ENCODE data around the gene EFNA5.

Gene EFNA5

GRCh38 chr5:107383414-107383813 lies 287.3 kb downstream of the EFNA5 start:
- no peak for DNase-seq

DNA sequence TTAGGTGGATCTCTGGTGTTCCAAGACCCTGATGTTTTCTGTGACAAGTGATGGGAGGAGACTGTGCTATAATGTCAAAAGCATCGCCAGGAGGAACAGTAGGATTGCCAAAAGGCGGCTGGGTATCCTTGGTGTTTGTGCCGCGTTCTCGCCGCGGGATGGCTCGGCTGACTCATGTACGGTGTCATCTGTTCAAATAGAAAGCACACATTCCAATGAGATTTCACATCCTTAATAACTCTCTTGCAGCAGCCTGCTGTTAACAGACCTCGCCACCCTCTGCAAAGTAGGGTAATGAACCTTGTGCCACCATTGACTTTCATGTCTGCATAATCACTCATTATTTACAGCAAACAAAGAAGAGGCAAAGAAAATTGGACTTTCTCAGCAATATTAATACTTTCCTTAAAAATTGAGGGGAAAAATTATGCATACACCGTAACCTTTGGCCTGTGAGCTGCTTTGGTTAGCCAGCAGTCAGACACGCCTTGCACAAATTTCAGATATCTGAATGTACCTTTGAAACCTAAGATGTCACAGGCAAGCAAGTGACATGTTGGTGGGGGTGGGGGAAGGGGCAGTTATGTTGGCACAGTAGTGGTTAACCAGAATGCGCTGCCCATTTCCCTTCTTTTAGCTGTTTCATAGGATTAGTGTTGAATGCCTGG lies 289.4 kb downstream of the EFNA5 start:
- no peak for DNase-seq

GRCh38 chr5:107380654-107381053 lies 290.1 kb downstream of the EFNA5 start:
- no peak for DNase-seq

GRCh38 chr5:107378218-107378899 lies 292.4 kb downstream of the EFNA5 start:
- DNase-seq = no peak

GRCh38 chr5:107377277-107377609 lies 293.5 kb downstream of the EFNA5 start:
- DNase-seq = no peak

GRCh38 chr5:107376546-107377276 lies 294.0 kb downstream of the EFNA5 start:
- peak; percentile 4 for DNase-seq

DNA sequence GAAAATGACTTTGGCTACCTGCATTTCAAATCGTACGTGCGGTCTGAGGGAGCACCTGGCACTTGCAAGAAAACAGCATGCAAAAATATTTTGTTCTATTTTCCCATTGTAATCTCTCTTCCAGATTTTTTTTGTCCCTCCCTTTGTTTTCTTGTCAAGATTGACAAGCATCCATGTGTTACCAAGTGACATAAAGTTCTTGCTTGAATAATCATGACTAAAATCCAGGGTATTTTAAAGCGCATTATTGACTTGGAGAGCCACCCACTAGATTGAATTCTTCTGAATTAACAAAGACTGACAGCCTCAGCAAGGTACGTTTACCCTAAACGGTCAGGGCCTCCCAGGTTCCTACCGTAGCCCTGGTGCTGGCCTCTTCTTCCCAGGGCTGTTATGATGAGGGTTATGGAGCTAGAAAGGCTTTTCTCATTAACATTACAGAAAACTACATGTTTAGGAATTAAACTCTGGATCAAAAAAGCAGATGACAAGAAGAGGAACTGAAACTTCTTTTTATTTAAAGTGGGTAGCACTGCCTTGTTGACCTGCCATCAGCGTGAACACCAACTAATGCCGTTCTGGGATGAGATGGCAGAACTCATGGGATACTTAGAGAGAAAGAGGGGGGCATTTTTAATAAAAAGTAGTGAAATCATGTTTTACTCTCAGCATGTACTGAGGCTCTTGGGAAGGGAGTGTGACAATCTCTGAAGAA lies 297.0 kb downstream of the EFNA5 start:
- DNase-seq = no peak

DNA sequence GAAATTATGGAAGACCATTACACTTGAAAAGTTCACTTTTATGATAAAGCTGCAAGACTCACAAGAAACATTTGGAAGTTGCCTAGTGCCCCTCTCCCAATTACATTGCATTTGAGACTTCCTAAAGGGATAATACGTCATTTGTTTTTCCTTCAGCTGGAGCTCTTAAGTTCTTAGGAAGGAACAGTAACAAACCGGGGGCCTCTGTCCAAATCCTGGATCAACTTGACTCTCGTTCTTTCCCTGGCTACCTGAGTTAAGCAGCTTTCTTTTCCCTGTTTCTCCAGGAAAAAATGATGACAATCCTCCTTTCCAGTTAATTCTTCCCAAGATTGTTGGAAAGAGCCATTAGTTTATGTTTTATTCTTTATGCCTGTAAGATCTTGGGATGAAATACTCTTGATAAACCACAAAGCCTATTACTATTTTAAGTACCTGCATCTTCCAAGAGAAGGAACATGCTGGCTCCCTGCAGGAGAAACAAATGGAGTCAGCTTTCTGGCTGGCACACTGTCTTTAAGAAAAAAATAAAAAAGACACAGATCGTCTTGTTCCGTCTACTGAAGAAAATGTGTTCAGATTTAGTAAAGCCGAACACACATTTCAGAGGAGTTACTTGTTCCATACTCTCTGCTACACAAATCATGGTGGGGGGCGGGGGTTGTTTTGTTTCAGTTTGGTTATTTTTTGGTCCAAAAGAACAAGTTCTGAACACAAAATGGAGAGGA lies 297.9 kb downstream of the EFNA5 start:
- peak; percentile 10 for DNase-seq

- DNase-seq = no peak
These were observed 300.3 kb downstream of the EFNA5 start for GRCh38 chr5:107370396-107370968.

GRCh38 chr5:107369622-107370021 lies 301.1 kb downstream of the EFNA5 start:
- DNase-seq = no peak

DNA sequence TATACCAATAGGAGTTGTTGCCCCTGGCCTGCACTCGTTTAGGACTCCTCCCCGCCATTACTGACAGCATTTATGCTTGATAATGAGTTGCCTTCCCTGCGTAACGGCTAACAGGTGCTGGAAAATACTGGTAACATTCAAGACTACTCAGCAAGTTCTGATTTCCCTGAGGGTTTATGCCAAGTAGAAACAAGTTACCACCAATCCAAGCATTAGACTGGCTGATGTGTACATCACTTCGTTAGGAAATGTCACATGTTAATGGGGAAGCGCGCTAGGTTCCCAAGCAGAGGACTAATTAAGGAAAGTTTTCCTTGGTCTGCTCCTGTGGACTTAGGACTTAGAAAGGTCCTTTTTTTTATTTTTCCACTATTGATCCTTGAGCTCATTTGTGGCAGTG lies 302.1 kb downstream of the EFNA5 start:
- DNase-seq = no peak

DNA sequence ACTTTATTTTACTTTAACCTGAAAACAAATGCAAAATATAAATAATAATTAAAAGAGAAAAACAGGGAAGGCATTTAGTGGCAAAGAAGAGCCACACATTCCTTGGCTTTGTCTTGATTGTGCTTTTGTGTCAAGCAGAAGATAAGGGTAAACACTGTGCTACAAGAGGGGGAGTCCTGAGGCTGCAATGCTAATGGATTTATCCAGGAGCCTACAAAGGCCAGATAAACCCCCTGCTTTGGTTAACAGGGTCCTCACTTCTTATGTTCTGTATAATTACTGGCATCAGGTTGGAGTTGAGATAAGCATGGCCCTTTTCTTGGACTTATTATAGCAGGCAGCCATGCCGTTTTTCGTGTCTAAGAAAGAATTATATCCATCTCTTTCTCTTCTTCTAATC lies 302.8 kb downstream of the EFNA5 start:
- no peak for DNase-seq

DNA sequence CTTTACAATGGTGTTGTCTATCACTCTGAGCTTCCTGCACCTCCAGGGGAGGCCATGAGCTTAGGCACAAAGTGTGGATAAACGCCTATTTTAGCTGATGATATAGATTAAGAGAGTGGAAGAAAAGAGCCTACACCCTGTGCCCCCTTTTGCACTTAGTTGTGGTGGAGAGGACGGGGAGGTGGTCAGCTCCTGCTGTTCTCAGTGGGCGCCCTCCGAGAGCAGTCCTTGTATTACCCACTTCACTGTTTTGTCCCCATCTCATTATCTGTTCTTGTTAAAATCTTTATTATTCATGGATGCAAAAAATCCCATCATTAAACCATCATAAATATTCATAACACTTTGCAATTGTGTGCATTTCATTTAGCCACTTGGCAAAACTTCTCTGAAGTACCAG lies 303.3 kb downstream of the EFNA5 start:
- no peak for DNase-seq

- DNase-seq = no peak
These were observed 305.2 kb downstream of the EFNA5 start for GRCh38 chr5:107365320-107366109.

- DNase-seq = no peak
These were observed 306.1 kb downstream of the EFNA5 start for GRCh38 chr5:107364443-107365319.

GRCh38 chr5:107363768-107364167 lies 307.0 kb downstream of the EFNA5 start:
- DNase-seq = no peak

DNA sequence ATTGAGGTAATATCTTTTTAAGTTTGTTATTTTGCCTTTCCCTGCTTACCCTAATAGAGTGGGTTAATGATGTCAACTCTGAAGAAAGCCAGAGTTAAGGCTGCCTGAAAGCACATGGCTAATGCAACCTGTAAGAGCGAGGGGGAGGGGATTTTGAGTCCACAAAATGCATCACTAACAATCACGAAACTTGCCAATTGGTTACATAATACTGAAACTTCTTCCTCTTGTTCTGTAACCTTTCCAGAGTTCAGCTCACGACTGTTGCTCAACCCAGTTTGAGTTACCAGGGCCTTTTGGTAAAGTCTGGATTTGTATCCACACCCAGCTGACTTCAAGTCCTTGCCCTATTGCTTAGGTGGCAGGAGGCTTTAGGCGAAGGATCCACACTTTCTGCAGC lies 308.8 kb downstream of the EFNA5 start:
- DNase-seq = no peak

GRCh38 chr5:107359916-107360234 lies 310.9 kb downstream of the EFNA5 start:
- DNase-seq = no peak

GRCh38 chr5:107359033-107359915 lies 311.5 kb downstream of the EFNA5 start:
- DNase-seq = no peak

- DNase-seq = no peak
These were observed 313.8 kb downstream of the EFNA5 start for GRCh38 chr5:107356891-107357290.
